Kidney (tissue), 14 donors: Measurements from ENCODE around the gene IQCF6. TPM values are rescaled to one million over a fixed set of nuclear protein-coding genes. Genes with fewer than 3 reads are reported as not detected.
"Not testable (repeated sequence)": the region's sequence is repeated elsewhere in the genome, so short reads cannot be mapped to it uniquely, and the experiment has no call there.

Experiments
- DNase-seq, 5 donors: peaks; one replicate each; pipeline ENCODE4 v3.0.0-alpha.2; 2013 to 2020
- FAIRE-seq: peaks from 2 replicates; lab custom pipeline; 2012; peaks lifted over from hg19 to GRCh38; lab: Jason Lieb, UNC
- H3K27ac ChIP-seq, 2 donors: one replicate each; pipeline ENCODE4 v1.7.0; 2013; ENCODE audit warnings: low read depth in 2 of 2, low read length in 2 of 2, inconsistent platforms in 1 of 2
- H3K27me3 ChIP-seq: one replicate; pipeline ENCODE4 v1.7.1; 2013; ENCODE audit warnings: low read length, inconsistent platforms; ENCODE audit not compliant: control insufficient read depth, insufficient read depth
- H3K36me3 ChIP-seq, 3 donors: one replicate each; pipeline versions ENCODE4 v1.7.0 to v1.7.1; 2013; ENCODE audit warnings: low read length in 3 of 3, control low read depth in 1 of 3, inconsistent platforms in 1 of 3; ENCODE audit not compliant: insufficient read depth in 3 of 3, control insufficient read depth in 2 of 3
- H3K4me1 ChIP-seq, 3 donors: one replicate each; pipeline versions ENCODE4 v1.7.0 to v1.7.1; 2013; ENCODE audit warnings: low read length in 3 of 3, inconsistent platforms in 1 of 3, low read depth in 1 of 3; ENCODE audit not compliant: control insufficient read depth in 2 of 3, insufficient read depth in 2 of 3
- H3K4me3 ChIP-seq, 3 donors: one replicate each; pipeline versions ENCODE4 v1.7.0 to v1.8.1; 2013; ENCODE audit warnings: low read length in 3 of 3, control low read depth in 1 of 3, inconsistent platforms in 1 of 3
- H3K9ac ChIP-seq, 3 donors: one replicate each; pipeline versions ENCODE4 v1.7.0 to v1.7.1; 2013; ENCODE audit warnings: low read length in 3 of 3, control low read depth in 1 of 3, inconsistent platforms in 1 of 3
- H3K9me3 ChIP-seq, 3 donors: one replicate each; pipeline versions ENCODE4 v1.7.0 to v1.7.1; 2013; ENCODE audit warnings: low read length in 3 of 3, control low read depth in 1 of 3, inconsistent platforms in 1 of 3; ENCODE audit not compliant: control insufficient read depth in 2 of 3, insufficient read depth in 1 of 3
- CTCF ChIP-seq: IDR thresholded peaks from 3 replicates; pipeline ENCODE4 v1.5.1; 2012; ENCODE audit warnings: mild to moderate bottlenecking, moderate library complexity, borderline replicate concordance; ENCODE audit not compliant: insufficient read depth; ENCODE audit errors: extremely low read depth
- intact Hi-C: fragments of 100-400 bp; cut with DNase I; formaldehyde crosslinking; loops from one replicate; pipeline ENCODE4 v1.11.1; 2022
- polyA plus RNA-seq: library from polyadenylated mRNA; stranded (reverse); fragments of 350-450 nt; fragmentation: Illumina TruSeq; extraction: RNeasy Lipid Tissue Mini Kit (QIAGEN cat#74804); gene quantifications from one replicate; pipeline ENCODE4 v1.2.3, GENCODE V29; 2014; ENCODE audit warnings: low read depth, low replicate concordance; ENCODE audit not compliant: insufficient read depth
- total RNA-seq: library from RNA; stranded (reverse); fragmentation: NEBNext Ultra II Directional; extraction: Animal tissue kit (Norgen Biotek cat#: 25700); gene quantifications from one replicate; pipeline ENCODE4 v1.2.1, GENCODE V29; 2021
- donor health status: control.
- donor health status: control.
- donor health status: control.
- donor health status: control.
- donor health status: control.
- donor health status: DM: yes; HTN: yes; CAD: no.
- donor health status: Normal renal cell carcinoma (clear cell type).

Gene IQCF6
- total and polyA plus RNA-seq, 2 donors from 2014 or later = not detected

GRCh38 chr3:51796854-51797253 lies 17.8 kb upstream of the IQCF6 start:
- H3K4me1 ChIP-seq = peaks cover 0 to 2% (median 0%) of the 10 kb centered on the region in 3 donors
- intact Hi-C loops = no loop called here
- no peak for FAIRE-seq
- H3K4me3 ChIP-seq = no peak overlapping the region
- no peaks in the 10 kb centered on the region for H3K27me3 ChIP-seq
- no peaks in the 10 kb centered on the region for H3K9me3 ChIP-seq
- no peaks in the 10 kb centered on the region for H3K36me3 ChIP-seq
- H3K9ac ChIP-seq = no peak overlapping the region
- TF ChIP-seq CTCF = no peak
- no peak for DNase-seq
- no peak overlapping the region for H3K27ac ChIP-seq

GRCh38 chr3:51794206-51794605 lies 15.2 kb upstream of the IQCF6 start:
- no peak for FAIRE-seq
- no peak overlapping the region for H3K4me3 ChIP-seq
- TF ChIP-seq CTCF = no peak
- H3K36me3 ChIP-seq = no peaks in the 10 kb centered on the region
- no peaks in the 10 kb centered on the region for H3K9me3 ChIP-seq
- no peaks in the 10 kb centered on the region for H3K27me3 ChIP-seq
- no peak overlapping the region for H3K9ac ChIP-seq
- intact Hi-C loops = no loop called here
- no peak overlapping the region for H3K27ac ChIP-seq
- H3K4me1 ChIP-seq = no peaks in the 10 kb centered on the region
- peak in 1 of 5 donors; percentile 4 for DNase-seq

GRCh38 chr3:51792206-51792605 lies 13.2 kb upstream of the IQCF6 start:
- Histone ChIP-seq H3K4me1 (no peaks in the 10 kb centered on the region), H3K9me3 (no peaks in the 10 kb centered on the region), H3K36me3 (no peaks in the 10 kb centered on the region), H3K27ac (no peak overlapping the region), H3K27me3 (no peaks in the 10 kb centered on the region), H3K9ac (no peak overlapping the region), H3K4me3 (no peak overlapping the region)
- DNase-seq = no peak
- intact Hi-C loops = no loop called here
- no peak for TF ChIP-seq CTCF
- no peak for FAIRE-seq

GRCh38 chr3:51789437-51789836 lies 10.4 kb upstream of the IQCF6 start:
- Histone ChIP-seq H3K36me3 (no peaks in the 10 kb centered on the region), H3K27me3 (no peaks in the 10 kb centered on the region), H3K4me1 (no peaks in the 10 kb centered on the region), H3K27ac (no peak overlapping the region), H3K9me3 (no peaks in the 10 kb centered on the region), H3K9ac (no peak overlapping the region), H3K4me3 (no peak overlapping the region)
- DNase-seq (no peak), FAIRE-seq (no peak)
- no peak for TF ChIP-seq CTCF
- intact Hi-C loops = no loop called here

GRCh38 chr3:51787576-51787975 lies 8.5 kb upstream of the IQCF6 start:
- H3K4me3 ChIP-seq, H3K27me3 ChIP-seq, FAIRE-seq, H3K4me1 ChIP-seq, H3K27ac ChIP-seq, H3K9me3 ChIP-seq, H3K9ac ChIP-seq, DNase-seq, H3K36me3 ChIP-seq, intact Hi-C loops: not testable (repeated sequence)
